GM19452 (cell line): Measurements from ENCODE around the gene ACCSL.
A peak's percentile ranks its signal among the peaks of the same experiment; 100 is the strongest.

Source experiments
- ATAC-seq: cut with Tn5 transposase; IDR thresholded peaks from one replicate; pipeline ENCODE4 v1.9.1; 2021; ENCODE audit not compliant: unreplicated experiment

The ACCSL gene

GRCh38 chr11:44094260-44094868 is 46.6 kb downstream of the ACCSL start:
- no peak for ATAC-seq

- ATAC-seq = peak; percentile 96
Measured at GRCh38 chr11:44095506-44096359, 48.0 kb downstream of the ACCSL start, which contains the start of gene EXT2. Gene EXT2, plus strand, starts transcription at chr11:44095678. Its CDS starts 12,035 bp downstream, at chr11:44107713.

GRCh38 chr11:44096360-44097185 is 48.8 kb downstream of the ACCSL start:
- no peak for ATAC-seq

GRCh38 chr11:44097821-44098220 is 50.0 kb downstream of the ACCSL start:
- no peak for ATAC-seq

- ATAC-seq = no peak
Measured at GRCh38 chr11:44101098-44101497, 53.3 kb downstream of the ACCSL start.

- ATAC-seq = no peak
Measured at GRCh38 chr11:44104481-44105294, 56.9 kb downstream of the ACCSL start.

GRCh38 chr11:44108260-44108659 is 60.5 kb downstream of the ACCSL start:
- no peak for ATAC-seq
